ENCODE measurements around the gene TP53AIP1.

GRCh38 chr11:128947773-128948172 is 5.1 kb upstream of the TP53AIP1 start:
- no peak for TF ChIP-seq SUZ12 (IDR thresholded peaks at IDR 0.05; ENCODE audit: low read length)
- no peak for TF ChIP-seq CEBPB (IDR thresholded peaks at IDR 0.05; ENCODE audit: low read depth, low read length)
- TF ChIP-seq KDM1A (IDR thresholded peaks at IDR 0.05; ENCODE audit: borderline replicate concordance, low read length) = no peak
- TF ChIP-seq MAX (IDR thresholded peaks at IDR 0.05) = no peak
- TF ChIP-seq CTCF (IDR thresholded peaks at IDR 0.05; ENCODE audit: control extremely low read depth in 1 of 3, insufficient read depth in 1 of 3, low read depth in 1 of 3, low read length in 3 of 3) = no peak
- no peak for TF ChIP-seq CREB1 (IDR thresholded peaks at IDR 0.05)
- no peak for TF ChIP-seq POLR2A (IDR thresholded peaks at IDR 0.05; ENCODE audit: control extremely low read depth in 1 of 2, low read depth in 2 of 2, low read length in 2 of 2)
- no peak for TF ChIP-seq SIRT6 (IDR thresholded peaks at IDR 0.05; ENCODE audit: low read length)
- TF ChIP-seq POLR2AphosphoS5 (IDR thresholded peaks at IDR 0.05; ENCODE audit: low read depth, low read length) = no peak
- no peak for TF ChIP-seq ZNF274 (IDR thresholded peaks at IDR 0.05; ENCODE audit: borderline replicate concordance, extremely low read depth, low read length)
- no peak for TF ChIP-seq SP1 (IDR thresholded peaks at IDR 0.05; ENCODE audit: low read depth, low read length)

All from H1 (cell line).